ENCODE measurements around the gene SBNO2.

The SBNO2 gene

DNA sequence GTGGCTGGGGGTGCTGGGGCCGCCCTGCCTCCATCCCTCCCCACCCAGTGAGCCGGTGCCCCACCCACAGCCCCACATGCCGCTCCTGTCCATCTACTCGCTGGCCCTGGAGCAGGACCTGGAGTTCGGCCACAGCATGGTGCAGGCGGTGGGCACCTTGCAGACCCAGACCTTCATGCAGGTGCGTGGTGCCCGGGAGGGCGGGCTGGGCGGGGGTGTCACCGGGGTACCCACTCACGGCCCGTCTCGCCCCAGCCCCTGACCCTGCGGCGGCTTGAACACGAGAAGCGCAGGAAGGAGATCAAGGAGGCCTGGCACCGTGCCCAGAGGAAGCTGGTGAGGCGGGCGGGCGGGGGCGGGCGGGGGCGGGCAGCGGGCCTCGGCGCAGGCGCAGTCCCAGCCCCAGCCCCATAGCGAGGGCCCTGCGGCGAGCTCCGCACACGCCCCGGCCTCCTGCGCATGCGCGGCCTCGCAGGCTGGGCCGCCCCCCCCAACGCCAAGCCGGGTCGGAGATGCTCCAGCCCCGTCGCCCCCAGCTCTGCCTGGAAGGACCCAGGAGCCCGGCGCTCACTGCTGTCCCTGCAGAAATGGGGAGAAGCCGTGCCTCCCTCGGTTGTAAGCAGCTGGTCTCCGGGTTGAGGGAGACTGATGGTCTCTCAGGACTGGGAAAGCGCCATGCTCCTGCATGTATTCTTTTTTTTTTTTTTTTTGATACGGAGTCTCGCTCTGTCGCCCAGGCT is 99.4 kb downstream of the SBNO2 start:
- ATAC-seq (replicated peaks) (peak; percentile 57), DNase-seq (peak; percentile 89 to 97 (median 91))
- Mint-ChIP-seq H3K4me1 (ENCODE audit: low read depth in 2 of 2) (peaks cover 36 to 40% of the 10 kb centered on the region in 2 donors), H3K27me3 (no peaks in the 10 kb centered on the region), H3K36me3 (ENCODE audit: insufficient read depth) (peaks cover 95% of the 10 kb centered on the region), H3K27ac (peak overlapping the region in 1 of 2 donors; percentile 97), H3K4me3 (peak overlapping the region; percentile 78 to 84), H3K9me3 (no peaks in the 10 kb centered on the region)

GRCh38 chr19:1073956-1074517 is 100.0 kb downstream of the SBNO2 start:
- Mint-ChIP-seq H3K9me3 (no peaks in the 10 kb centered on the region), H3K27ac (peak overlapping the region; percentile 52 to 96), H3K27me3 (no peaks in the 10 kb centered on the region), H3K36me3 (ENCODE audit: insufficient read depth) (peaks cover 95% of the 10 kb centered on the region), H3K4me1 (ENCODE audit: low read depth in 2 of 2) (peaks cover 43 to 44% of the 10 kb centered on the region in 2 donors), H3K4me3 (peak overlapping the region; percentile 38 to 70)
- no peak for DNase-seq
- no peak for ATAC-seq (replicated peaks)

DNA sequence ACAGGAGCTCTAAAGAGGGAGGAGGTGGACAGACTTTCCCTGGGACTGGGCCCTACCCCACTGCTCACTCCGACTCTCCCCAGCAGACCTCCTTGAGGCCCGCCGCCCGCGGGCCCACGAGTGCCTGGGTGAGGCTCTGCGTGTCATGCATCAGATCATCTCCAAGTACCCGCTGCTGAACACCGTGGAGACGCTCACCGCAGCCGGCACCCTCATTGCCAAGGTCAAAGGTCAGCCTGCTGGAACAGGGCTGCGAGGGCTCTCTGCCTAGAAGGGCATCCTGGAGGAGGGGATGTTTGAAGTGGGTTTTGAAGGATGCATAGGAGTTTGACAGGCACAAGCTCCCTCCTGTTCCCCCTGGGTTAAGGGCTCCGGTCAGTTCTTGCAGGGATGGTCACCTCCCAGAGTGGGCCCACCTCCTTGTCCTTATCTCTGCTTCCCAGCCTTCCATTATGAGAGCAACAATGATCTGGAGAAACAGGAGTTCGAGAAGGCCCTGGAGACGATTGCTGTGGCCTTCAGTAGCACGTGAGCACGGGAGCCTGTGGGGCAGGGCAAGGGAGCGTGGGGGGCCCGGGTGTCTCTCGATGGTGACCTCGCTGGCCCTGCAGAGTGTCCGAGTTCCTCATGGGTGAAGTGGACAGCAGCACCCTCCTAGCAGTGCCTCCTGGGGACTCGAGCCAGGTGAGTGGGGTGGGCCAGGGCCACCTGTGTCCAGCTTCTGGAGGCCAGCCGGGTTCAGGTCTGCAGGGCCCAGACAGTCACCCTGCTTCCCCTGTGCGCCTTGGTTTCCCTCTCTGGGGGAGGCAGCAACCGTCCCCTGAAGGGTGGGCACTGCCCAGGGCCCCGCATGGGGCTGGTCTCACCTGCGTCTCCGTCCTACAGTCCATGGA is 100.8 kb downstream of the SBNO2 start:
- Mint-ChIP-seq H3K36me3 (ENCODE audit: insufficient read depth) (peaks cover 95% of the 10 kb centered on the region), H3K4me3 (peak overlapping the region; percentile 43 to 70), H3K4me1 (ENCODE audit: low read depth in 2 of 2) (peaks cover 49 to 50% of the 10 kb centered on the region in 2 donors), H3K27me3 (no peaks in the 10 kb centered on the region), H3K27ac (peak overlapping the region; percentile 52 to 96), H3K9me3 (no peaks in the 10 kb centered on the region)
- DNase-seq (no peak), ATAC-seq (replicated peaks) (no peak)

- peaks cover 47 to 49% of the 10 kb centered on the region in 2 donors for H3K4me1 Mint-ChIP-seq (ENCODE audit: low read depth in 2 of 2)
- no peaks in the 10 kb centered on the region for H3K9me3 Mint-ChIP-seq
- peaks cover 95% of the 10 kb centered on the region for H3K36me3 Mint-ChIP-seq (ENCODE audit: insufficient read depth)
- no peaks in the 10 kb centered on the region for H3K27me3 Mint-ChIP-seq
- H3K4me3 Mint-ChIP-seq: peak overlapping the region; percentile 74 to 75
- no peak for DNase-seq
- H3K27ac Mint-ChIP-seq: peak overlapping the region; percentile 76 to 96
- no peak for ATAC-seq (replicated peaks)
These were observed 101.6 kb downstream of the SBNO2 start for GRCh38 chr19:1072371-1073015.

DNA sequence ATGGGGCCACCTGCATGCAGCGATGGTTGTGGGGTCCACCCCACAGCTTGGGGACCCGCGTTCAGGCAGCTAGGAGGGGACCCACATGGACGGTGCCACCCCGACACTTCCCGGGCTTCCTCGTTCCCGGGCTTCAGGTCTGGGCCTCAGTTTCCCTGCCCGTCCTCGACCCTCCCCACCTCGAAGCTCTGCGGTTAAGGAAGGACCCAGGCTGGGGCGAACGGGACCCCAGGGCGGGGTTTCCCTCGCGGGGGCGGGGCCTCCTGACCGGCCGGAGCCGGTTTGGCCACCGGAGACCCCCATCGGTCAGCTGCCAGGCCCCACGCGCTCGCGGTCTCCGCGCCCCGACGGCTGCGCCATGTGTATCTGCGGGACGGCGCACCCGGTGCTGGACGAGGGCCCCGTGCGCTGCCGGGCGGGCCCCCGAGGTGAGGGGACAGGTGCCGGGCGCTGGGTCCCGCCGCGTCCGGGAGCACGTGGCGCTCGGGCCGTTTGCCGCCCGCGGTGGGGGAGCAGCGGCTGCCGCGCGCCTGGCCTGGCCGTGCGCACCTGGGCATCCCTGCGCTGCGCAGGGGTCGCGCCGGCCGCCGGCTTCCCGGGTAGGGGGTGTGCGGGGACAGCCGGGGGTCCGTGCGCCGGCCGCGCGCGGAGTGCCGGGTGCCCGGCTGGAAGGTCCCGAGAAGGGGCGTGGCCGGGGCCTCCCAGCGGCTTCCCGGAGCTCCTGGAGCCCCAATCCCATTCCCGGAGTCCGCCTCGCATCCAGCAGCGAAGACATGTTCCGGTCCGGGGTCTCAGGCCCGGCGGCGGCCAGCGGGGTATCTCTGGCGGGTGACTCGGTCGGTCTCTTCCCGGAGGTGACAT is 102.9 kb downstream of the SBNO2 start:
- Mint-ChIP-seq H3K9me3 (no peaks in the 10 kb centered on the region), H3K4me3 (peak overlapping the region; percentile 75 to 96), H3K4me1 (ENCODE audit: low read depth in 2 of 2) (peaks cover 41 to 44% of the 10 kb centered on the region in 2 donors), H3K27ac (peak overlapping the region; percentile 76 to 96), H3K36me3 (ENCODE audit: insufficient read depth) (peaks cover 90% of the 10 kb centered on the region), H3K27me3 (no peaks in the 10 kb centered on the region)
- ATAC-seq (replicated peaks) (no peak), DNase-seq (no peak)

GRCh38 chr19:1070576-1070930 is 103.5 kb downstream of the SBNO2 start:
- peak overlapping the region; percentile 93 to 96 for H3K4me3 Mint-ChIP-seq

GRCh38 chr19:1069009-1069779 is 104.9 kb downstream of the SBNO2 start:
- DNase-seq (peak; percentile 57 to 70 (median 69)), ATAC-seq (replicated peaks) (peak; percentile 43)
- H3K27ac Mint-ChIP-seq: peak overlapping the region; percentile 94 to 96
- no peaks in the 10 kb centered on the region for H3K9me3 Mint-ChIP-seq
- H3K4me1 Mint-ChIP-seq (ENCODE audit: low read depth in 2 of 2): peaks cover 47 to 54% of the 10 kb centered on the region in 2 donors
- no peaks in the 10 kb centered on the region for H3K27me3 Mint-ChIP-seq
- peak overlapping the region; percentile 93 to 96 for H3K4me3 Mint-ChIP-seq
- peaks cover 77% of the 10 kb centered on the region for H3K36me3 Mint-ChIP-seq (ENCODE audit: insufficient read depth)

More at GRCh38 chr19:1070576-1070930, 103.5 kb downstream of the SBNO2 start:
- ATAC-seq (replicated peaks): no peak
- Mint-ChIP-seq H3K36me3 (ENCODE audit: insufficient read depth) (peaks cover 89% of the 10 kb centered on the region), H3K27ac (peak overlapping the region; percentile 94 to 96), H3K4me1 (ENCODE audit: low read depth in 2 of 2) (peaks cover 41 to 44% of the 10 kb centered on the region in 2 donors), H3K9me3 (no peaks in the 10 kb centered on the region), H3K27me3 (no peaks in the 10 kb centered on the region)
- no peak for DNase-seq

GRCh38 chr19:1068009-1069001 is 105.8 kb downstream of the SBNO2 start:
- Mint-ChIP-seq H3K27me3 (no peaks in the 10 kb centered on the region), H3K36me3 (ENCODE audit: insufficient read depth) (peaks cover 69% of the 10 kb centered on the region), H3K27ac (peak overlapping the region; percentile 94 to 96), H3K9me3 (no peaks in the 10 kb centered on the region), H3K4me3 (peak overlapping the region; percentile 93 to 96), H3K4me1 (ENCODE audit: low read depth in 2 of 2) (peaks cover 43 to 51% of the 10 kb centered on the region in 2 donors)
- ATAC-seq (replicated peaks): peak; percentile 7
- DNase-seq: peak; percentile 58 to 71 (median 62)

DNA sequence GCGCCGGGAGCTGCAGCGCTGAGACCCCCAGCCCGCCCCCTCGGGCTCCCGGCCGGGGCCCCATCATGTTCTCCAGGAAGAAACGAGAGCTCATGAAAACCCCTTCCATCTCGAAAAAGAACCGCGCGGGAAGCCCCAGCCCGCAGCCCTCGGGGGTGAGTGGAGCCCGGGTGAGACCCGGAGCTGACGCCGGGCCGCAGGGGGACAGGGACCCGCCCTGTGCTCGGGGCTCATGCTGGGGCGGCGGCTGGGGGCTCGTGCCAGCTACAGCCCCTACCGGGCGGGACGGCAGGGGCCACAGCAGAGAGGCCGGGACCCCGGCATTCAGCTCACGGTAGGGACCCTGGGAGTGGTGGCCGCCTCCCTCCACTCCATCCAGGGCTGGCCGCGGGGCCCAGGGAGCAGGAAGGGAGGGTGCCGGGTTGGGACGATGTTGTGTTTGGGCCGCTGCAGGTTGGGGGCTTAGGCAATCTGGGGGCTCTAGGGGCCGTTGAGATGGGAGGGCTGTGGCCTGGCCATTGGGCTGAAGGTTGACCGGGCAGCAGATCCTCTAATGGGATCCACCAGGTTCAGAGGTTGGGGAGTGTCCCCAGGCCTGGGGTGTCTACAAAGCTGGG is 106.6 kb downstream of the SBNO2 start:
- no peaks in the 10 kb centered on the region for H3K27me3 Mint-ChIP-seq
- ATAC-seq (replicated peaks) (peak; percentile 66), DNase-seq (peak; percentile 79 to 81 (median 81))
- peak overlapping the region; percentile 94 to 96 for H3K27ac Mint-ChIP-seq
- peaks cover 38 to 45% of the 10 kb centered on the region in 2 donors for H3K4me1 Mint-ChIP-seq (ENCODE audit: low read depth in 2 of 2)
- H3K9me3 Mint-ChIP-seq: no peaks in the 10 kb centered on the region
- peak overlapping the region; percentile 93 to 96 for H3K4me3 Mint-ChIP-seq
- peaks cover 60% of the 10 kb centered on the region for H3K36me3 Mint-ChIP-seq (ENCODE audit: insufficient read depth)

GRCh38 chr19:1066748-1067340 is 107.2 kb downstream of the SBNO2 start, which contains the start of gene ARHGAP45:
Gene ARHGAP45 (plus strand): TSS chr19:1067167. CDS start chr19:1067406, 239 bp downstream.
- Mint-ChIP-seq H3K4me1 (ENCODE audit: low read depth in 2 of 2) (peaks cover 32 to 39% of the 10 kb centered on the region in 2 donors), H3K27me3 (no peaks in the 10 kb centered on the region), H3K27ac (peak within 1 kb of the TSS; percentile 94 to 96), H3K4me3 (peak within 1 kb of the TSS; percentile 93 to 96), H3K36me3 (ENCODE audit: insufficient read depth) (peaks cover 54% of the 10 kb centered on the region), H3K9me3 (no peaks in the 10 kb centered on the region)
- DNase-seq (peak; percentile 80 to 89 (median 84)), ATAC-seq (replicated peaks) (peak; percentile 64)
